NOMO-1 (cell line): ENCODE data around the gene TACR2.

ENCODE experiments used
- DNase-seq, 2 experiments: peaks; one replicate each; lab custom pipeline; 2025; ENCODE audit not compliant: unreplicated experiment in 2 of 2; lab: John Stamatoyannopoulos, UW

Gene TACR2

DNA sequence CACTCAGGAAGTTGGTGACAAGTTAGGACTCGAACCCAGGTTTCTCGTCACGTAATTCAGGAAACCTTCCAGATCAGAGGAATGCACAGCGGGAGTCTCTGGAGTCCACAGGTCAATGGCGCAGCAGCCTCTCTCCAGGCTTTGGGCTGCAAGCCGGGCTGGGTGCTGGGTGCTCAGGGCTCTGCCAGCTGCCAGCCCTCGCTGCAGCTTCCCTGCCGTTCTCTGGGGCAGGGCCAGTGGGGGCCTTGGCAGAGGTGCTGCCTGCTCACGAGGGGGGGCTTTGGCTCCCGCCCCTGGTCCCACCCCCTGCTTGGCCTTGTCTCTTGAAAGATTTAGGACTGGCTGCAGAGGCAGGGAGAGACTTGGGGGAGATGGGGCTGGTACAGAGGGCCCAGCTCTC lies at the start of gene TACR2:
Gene TACR2 (minus strand): TSS at position 224 of the 400 bp plus-strand sequence. CDS start 595 bp downstream, outside the sequence.
- no peak for DNase-seq

GRCh38 chr10:69466158-69466490 lies 49.4 kb upstream of the TACR2 start:
- DNase-seq: no peak

- no peak for DNase-seq
Observed at GRCh38 chr10:69465457-69466157, 48.9 kb upstream of the TACR2 start.

DNA sequence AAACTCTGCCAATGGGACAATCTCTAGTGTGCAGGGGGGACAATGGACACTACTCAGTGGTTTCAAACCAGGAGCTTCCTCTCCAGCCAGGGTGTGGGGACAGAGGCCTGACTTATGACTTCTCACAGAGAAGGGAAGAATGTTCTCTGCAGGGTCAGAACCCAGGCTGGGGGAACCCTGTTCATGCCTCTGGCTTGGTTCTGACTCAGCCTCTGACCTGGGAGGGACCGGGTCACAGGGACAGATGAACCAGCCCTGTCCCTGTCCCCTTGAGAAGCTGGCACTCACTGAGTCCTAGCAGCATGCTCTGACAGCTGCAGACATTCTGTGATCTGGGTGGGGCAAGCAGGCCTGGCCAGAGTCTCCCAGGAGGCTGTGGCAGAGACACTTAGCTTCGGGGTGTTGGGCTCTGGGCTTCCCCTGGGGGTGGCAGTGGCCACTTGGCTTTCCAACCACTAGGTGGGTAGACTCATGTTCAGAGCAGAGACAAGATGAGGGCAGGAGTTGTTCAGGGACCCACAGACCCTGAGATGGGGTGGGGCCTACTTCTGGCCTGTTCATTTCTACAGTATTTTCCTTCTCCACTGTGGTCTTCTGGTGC lies 48.2 kb upstream of the TACR2 start:
- DNase-seq: no peak

DNA sequence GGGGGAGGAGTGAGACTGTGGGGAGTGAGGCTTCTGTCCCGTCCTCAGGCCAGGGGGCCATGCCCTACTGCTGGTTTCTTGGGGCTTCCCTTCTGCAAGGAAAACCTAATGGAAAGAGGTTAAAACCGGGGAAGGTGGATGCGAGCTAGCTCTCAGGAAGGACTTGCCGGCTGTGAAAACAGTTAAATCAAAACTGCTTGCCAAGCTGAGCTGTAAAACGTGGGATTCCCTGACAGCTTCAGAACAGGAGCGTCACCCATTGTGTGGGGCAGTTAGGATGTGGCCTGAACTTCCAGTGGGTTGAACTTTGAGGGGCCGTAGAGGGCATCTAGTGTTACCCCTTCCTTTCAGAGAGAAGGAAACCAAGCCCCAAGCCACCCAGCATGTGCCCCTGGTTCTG lies 47.7 kb upstream of the TACR2 start:
- no peak for DNase-seq

- no peak for DNase-seq
Observed at GRCh38 chr10:69463886-69464285, 47.2 kb upstream of the TACR2 start.

DNA sequence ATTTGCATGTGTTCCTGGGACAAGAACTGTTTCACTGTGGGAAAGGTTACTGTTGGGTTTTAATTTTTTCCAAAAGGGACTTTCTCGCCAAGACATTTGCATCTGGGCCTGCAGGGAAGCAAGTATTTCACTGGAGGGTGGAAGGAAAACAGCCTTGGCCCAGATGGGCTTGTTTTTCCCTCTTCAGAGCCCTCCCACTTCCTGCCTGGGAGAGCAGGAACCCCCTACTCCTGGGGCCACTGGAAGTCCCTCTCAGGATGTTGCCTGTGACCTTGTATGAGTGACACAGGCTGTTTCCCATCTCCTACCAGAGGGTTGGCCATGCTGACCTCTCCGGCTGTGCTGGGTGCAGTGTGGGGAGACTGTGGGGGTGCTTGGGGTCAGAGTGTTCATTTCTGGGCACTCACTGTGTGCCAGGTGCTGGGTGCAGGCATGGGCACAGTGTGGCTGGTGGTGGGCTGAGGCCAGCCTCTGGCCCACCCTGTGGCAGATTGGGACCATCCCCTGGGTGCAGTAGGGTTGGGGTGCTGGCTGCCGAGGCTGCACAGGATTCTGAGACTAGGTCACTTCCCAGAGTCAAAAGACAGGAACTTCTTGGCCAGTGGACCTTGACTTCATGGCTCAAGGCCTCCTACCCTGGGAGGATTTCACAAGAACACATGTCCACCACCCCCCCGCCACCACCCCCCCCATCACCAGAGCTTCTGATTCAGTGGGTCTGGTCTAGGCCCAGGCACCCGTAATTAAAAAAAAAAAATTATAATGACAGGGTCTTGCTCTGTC lies 44.7 kb upstream of the TACR2 start:
- DNase-seq: no peak

DNA sequence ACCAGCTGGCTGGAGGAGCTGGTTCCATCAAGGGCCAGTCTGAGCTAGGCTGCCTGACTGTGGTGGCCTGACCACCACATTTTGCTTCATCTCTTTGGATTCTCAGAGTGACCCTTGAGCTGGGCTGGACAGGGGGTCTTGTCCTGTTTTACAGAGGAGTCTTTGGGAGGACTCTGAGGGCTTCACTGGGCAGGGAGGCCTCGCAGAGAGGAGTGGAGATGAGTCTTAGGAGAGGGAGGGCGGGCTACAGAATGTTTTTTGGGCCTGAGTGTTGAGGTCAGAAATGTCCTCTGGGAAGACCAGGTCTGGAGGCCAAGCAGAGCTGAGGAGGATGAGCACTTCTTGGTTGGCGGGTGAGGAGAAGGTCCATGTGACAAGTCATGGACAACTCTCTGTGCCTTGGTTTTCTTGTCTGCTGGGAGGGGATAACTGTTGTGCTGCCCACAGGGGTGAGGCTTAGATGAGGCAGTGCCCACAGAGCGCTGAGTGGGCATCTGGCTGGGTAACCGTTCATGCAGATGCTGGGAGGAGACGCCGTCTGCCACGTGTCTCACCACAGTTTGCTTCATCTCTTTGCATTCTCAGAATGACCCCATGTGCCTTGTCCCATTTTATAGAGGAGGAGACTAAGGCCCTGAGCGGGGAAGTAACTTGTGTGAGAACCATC lies 44.0 kb upstream of the TACR2 start:
- DNase-seq: no peak

DNA sequence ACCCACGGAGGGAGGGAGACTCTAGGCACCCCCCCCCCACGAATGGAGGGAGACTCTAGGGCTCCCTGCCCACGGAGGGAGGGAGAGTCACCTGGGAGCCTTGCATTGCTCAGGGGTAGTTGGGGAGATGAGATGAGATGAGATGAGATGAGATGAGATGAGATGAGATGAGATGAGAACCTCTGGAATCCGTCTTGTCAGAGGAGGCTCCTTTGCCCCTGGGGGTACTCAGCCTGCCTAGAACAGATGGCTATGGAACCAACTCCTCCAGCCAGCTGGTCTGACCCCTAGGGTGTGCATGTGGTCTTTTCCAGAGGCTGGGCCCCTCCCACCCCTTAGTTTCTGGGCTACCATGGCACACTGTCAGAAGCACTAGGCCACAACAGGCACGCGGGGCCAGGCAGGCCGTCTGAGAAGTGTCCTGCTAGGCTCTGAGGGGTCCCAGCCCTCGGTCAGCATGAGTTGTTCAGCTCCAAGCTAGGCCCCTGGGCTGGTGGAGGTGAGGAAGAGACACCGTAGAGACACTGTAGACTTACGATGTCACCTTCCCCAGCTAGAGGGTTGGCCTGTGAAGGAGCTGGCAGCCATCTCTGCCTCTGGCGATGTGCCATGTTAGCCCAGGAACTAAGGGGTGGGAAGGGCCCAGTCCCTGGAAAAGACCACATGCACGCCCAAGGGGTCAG lies 43.3 kb upstream of the TACR2 start:
- no peak for DNase-seq

GRCh38 chr10:69459101-69459790 lies 42.5 kb upstream of the TACR2 start:
- DNase-seq: no peak

- peak in 1 of 2 experiments; percentile 23 for DNase-seq
Observed at GRCh38 chr10:69458430-69459100, 41.8 kb upstream of the TACR2 start.

- DNase-seq: no peak
Observed at GRCh38 chr10:69457771-69458237, 41.1 kb upstream of the TACR2 start.

- DNase-seq: no peak
Observed at GRCh38 chr10:69456880-69457693, 40.4 kb upstream of the TACR2 start.

- DNase-seq: no peak
Observed at GRCh38 chr10:69455006-69455763, 38.5 kb upstream of the TACR2 start.

- no peak for DNase-seq
Observed at GRCh38 chr10:69453795-69454194, 37.1 kb upstream of the TACR2 start.

DNA sequence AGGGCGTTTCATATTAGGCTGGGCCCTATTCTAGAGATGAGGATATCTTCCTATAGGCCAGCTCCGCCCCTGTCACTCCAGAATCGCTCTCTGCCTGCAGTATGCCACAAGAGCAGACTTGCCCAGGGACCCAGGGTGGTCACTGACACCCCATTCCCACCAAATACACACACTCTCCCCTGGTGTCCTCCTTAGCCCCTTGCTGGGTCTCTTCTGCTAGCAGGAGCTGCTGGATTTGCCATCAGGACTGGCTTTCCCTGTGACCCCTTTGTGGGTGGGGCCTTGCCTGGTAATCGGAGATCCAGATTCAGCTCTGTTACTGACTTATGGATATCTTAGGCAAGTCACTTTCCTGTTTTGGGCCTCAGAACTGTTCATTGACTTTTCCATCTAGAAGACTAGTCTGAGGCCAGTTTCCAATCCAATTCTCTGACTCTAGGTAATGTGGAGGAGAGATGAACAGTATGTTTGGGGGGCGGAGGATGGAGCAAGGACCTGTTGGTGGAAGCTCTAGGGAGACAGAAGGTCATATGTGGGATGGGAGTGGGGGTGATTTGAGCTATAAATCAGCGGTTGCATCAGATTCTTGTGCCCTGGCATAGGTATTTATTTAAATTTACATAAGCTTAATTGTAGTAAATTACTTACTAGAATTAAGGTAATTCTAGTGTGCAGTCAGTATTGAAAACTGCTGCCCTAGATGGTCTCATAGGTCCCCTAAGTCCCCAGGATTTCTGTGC lies 36.1 kb upstream of the TACR2 start:
- no peak for DNase-seq

- no peak for DNase-seq
Observed at GRCh38 chr10:69451784-69452251, 35.1 kb upstream of the TACR2 start.
